NCI-H1048 (cell line): ENCODE data around the gene KCNT1.
"Not testable (repeated sequence)": the region's sequence is repeated elsewhere in the genome, so short reads cannot be mapped to it uniquely, and the experiment has no call there.

Experiments used
- DNase-seq: peaks from one replicate; lab custom pipeline; 2025; lab: John Stamatoyannopoulos, UW

The KCNT1 gene

DNA sequence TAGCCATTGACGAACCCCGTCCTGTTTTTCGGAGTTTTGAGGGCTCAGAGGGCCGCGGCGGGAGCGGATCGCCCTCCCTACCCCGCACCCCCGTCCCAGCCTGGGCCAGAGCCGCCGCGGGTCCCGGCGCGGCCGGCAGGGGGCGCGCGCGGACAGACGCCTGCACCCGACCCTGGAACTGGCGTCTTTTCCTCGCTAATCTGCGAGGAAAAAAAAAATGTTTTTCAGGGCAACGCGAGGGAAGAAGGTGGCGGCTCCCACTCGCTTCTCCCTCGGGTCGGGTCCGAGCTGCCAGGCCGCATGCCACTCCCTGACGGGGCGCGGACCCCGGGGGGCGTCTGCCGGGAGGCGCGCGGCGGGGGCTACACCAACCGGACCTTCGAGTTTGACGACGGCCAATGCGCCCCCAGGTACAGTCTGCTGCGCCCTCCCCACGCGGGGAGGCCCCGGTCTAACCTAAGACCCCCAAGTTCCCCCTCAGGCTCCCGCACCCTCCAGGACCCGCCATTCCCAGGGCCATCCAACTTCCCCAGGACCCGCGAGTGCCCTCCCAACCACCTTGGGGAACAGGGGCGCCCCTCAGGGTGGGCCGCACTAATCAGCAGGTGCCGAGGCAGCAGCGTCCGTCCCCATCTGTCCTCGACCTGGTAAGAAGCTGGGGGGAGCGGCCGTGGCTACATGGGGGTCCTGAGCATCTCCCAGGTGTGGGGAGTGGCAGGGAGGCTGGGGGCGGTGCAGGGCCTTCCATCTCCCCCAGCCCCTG is at the start of gene KCNT1:
KCNT1 (plus strand) TSS at position 227 of the 763 bp plus-strand sequence; CDS start at position 301, 74 bp downstream.
- no peak for DNase-seq

- DNase-seq, result no peak
Observed at GRCh38 chr9:135655317-135655716, 46.7 kb upstream of the KCNT1 start.

GRCh38 chr9:135657416-135657815 is 44.6 kb upstream of the KCNT1 start:
- DNase-seq, result no peak

GRCh38 chr9:135659252-135659651 is 42.7 kb upstream of the KCNT1 start:
- DNase-seq, result no peak

- no peak for DNase-seq
Observed at GRCh38 chr9:135660407-135660806, 41.6 kb upstream of the KCNT1 start.

DNA sequence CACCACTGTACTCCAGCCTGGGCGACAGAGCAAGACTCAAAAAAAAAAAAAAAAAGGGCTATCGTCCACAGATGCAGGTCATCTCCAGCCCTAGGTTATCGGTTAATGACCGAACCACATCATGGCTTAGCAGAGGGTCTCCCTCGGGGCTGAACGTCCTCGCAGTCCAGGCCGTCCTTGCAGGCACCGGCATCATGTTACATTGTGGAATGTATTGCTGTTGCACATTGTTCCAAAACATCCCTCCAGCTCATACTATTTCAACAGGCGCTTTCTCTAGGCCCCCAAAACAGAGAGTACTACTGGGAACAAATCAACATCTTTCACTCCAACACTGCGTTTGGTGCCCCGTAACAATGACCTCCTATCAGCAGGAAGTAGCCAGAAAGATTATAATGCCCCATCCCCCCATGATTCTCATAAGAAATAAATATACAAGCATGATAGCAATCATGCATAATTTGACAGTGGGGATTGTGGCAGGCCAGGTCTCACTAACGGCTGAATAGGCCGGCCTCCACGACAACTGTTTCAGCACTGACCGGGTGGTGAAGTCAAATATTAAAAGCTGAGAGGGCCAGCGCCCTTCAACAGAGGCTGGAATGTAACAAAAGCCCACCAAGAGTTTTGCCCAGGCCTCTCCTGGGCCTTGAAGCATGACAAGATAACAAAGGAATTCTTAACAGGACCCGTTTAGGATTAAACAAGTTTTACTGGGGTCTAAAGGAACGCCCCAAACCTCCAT is 40.0 kb upstream of the KCNT1 start:
- DNase-seq, result no peak

GRCh38 chr9:135662758-135663450 is 39.1 kb upstream of the KCNT1 start, which contains the start of gene LCN9:
Gene LCN9 (plus strand): TSS chr9:135663309. CDS start chr9:135663322, 13 bp downstream.
- no peak for DNase-seq

GRCh38 chr9:135663451-135663770 is 38.6 kb upstream of the KCNT1 start:
- DNase-seq, result no peak

- no peak for DNase-seq
Observed at GRCh38 chr9:135663857-135664256, 38.1 kb upstream of the KCNT1 start.

DNA sequence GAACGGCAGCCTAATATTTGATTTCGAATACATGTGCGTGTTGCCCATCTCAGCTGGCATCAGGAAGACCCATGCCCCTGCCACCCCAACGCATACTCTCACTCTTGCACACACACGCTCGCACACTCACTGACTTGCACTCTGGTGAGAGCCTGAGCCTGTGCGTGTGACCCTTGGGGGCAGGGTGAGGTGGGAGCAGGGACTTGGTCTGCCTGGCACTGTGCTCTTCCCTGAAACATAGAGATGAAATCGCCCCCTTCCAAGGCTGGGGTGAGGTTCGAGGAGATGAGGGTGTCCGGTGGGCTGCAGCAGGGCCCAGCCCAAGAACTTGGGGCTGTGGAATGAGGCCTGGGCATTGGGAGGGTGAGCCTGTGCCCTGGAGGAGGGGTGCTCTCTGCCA is 37.7 kb upstream of the KCNT1 start:
- DNase-seq, result no peak

GRCh38 chr9:135664801-135665794 is 36.9 kb upstream of the KCNT1 start:
- DNase-seq, result no peak

GRCh38 chr9:135665795-135666189 is 36.2 kb upstream of the KCNT1 start:
- DNase-seq, result no peak

- no peak for DNase-seq
Observed at GRCh38 chr9:135666534-135667462, 35.2 kb upstream of the KCNT1 start.

GRCh38 chr9:135667463-135668001 is 34.5 kb upstream of the KCNT1 start:
- no peak for DNase-seq

DNA sequence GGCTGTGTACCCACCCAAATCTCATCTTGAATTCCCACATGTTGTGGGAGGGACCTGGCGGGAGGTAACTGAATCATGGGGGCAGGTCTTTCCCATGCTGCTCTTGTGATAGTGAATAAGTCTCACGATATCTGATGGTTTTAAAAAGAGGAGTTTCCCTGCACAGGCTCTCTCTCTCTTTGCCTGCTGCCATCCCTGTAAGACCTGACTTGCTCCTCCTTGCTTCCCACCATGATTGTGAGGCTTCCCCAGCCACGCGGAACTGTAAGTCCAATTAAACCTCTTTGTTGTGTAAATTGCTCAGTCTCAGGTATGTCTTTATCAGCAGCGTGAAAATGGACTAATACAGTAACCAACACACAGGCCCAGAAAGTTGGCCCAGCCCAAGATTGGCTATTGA is 33.0 kb upstream of the KCNT1 start:
- not testable (repeated sequence) for DNase-seq

DNA sequence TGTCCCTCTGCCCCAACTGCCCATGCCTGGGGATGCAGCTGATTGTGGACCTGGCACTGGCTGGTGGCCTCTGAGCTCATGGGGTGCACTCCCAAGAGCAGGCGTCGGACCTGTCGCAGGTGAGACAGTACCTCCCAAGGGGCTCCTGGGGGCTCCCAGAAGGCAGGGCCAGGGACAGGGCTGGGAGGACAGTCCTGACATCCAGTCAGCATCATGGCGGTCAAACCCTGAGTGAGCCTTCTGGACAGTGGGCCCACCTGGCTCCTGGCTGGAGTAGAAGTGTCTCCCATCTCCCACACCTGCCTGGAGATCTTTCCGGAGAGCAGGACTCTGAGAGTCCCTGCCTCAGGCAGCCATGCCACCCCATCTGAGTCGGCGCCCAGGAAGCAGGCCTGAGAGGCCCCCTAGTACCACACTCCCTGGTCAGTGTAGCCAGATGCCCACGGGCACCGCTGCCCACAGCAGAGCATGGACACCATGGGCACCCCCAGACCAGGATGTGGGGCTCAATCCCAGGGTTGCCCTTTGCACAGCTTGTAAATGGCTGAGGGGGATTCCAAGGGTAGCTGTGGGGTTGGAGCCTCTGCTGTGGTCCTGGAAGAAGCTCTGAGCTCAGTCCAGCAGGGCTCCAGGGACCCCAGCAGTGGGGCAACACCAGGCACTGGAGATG is 32.2 kb upstream of the KCNT1 start:
- no peak for DNase-seq

DNA sequence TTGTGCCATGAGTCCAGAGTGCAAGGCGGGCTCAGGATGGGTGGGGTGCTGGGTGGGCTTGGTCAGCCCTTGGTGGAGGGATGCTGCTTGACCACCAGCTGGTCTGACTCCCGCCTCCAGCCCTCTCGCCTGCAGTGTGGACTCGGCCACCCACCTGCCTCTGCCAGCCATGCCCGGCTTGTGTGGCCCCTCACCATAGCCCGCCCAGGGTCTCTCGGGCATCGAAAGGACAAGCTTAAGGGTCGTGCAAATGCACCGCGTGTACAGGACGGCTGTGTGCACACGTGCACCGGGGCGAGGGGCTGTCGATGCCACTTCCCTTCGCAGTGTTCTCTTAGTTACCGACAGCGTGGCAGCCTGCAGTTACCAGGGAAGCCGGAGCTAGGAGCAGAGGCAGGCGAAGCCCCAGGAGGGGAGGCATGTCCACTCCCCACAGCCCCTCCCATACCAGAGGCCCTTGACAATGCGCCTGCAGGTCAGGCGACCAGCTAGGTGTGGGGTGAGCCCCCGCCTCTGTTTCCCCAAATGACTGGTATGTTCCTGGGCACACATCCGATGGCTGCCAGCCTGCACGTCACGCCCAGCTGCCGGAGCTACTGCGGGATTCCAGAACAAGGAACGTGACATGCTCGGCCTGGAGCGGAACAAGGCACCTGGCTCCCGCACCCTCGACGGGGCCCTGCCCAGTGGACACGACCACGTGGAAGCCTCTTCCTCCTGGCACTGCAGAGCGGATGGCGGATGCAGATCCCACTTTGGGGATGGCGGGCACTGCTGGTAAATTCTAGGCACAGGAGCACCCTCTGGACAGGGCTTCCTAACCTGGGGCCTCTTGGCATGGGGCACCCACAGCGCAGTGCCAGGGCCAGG is 31.0 kb upstream of the KCNT1 start:
- no peak for DNase-seq

GRCh38 chr9:135671591-135672041 is 30.4 kb upstream of the KCNT1 start:
- DNase-seq, result no peak

DNA sequence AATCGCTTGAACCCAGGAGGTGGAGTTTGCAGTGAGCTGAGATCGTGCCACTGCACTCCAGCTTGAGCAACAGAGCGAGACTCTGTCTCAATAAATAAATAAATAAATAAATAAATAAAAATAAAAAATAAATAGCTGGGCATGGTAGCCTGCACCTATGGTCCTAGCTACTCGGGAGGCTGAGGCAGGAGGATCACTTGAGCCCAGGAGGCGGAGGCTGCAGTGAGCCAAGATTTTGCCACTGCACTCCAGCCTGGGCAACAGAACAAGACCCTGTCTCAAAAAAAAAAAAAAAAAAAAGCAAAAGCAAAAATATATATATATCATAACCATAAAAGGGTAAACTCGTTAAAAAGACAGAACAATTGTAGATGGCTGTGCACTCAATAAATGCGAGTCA is 29.2 kb upstream of the KCNT1 start:
- not testable (repeated sequence) for DNase-seq
